Panc1 (cell line): ENCODE data around the gene SHB. TPM values are rescaled to one million over a fixed set of nuclear protein-coding genes. Genes with fewer than 3 reads are reported as not detected.

Experiments used
- ATAC-seq: fragments of 200-7000 bp; cut with Tn5 transposase; 2 replicates; pipeline ENCODE4 v1.9.1; 2020; ENCODE audit warnings: mild to moderate bottlenecking, moderate library complexity
- BruUV-seq: library from RNA; stranded (reverse); fragments of 400-500 nt; replicated peaks from 2 replicates; lab custom pipeline; 2021; lab: Mats Ljungman, UMichigan
- CTCF ChIA-PET: fragments of 300-600 bp; sonication (Branson Sonifier 250); formaldehyde crosslinking; loops from one replicate; lab custom pipeline; 2022; ENCODE audit warnings: antibody characterized with exemption; lab: Charles Lee
- POLR2A ChIA-PET: fragments of 300-600 bp; sonication (Branson Sonifier 250); formaldehyde crosslinking; loops from one replicate; lab custom pipeline; 2022; ENCODE audit warnings: antibody characterized with exemption; lab: Charles Lee
- DNase-seq: peaks from one replicate; pipeline ENCODE4 v3.0.0-alpha.2; 2010; ENCODE audit warnings: low read depth, low spot score
- H3K27ac ChIP-seq: 2 replicates; pipeline ENCODE4 v1.5.1; 2011; ENCODE audit warnings: mild to moderate bottlenecking, low read length, inconsistent platforms
- H3K27me3 ChIP-seq: fragments of 200-500 bp; sonication (Bioruptor generic); 2 replicates; pipeline ENCODE4 v1.6.0; 2014; ENCODE audit warnings: low read length, inconsistent platforms; ENCODE audit not compliant: control insufficient read depth, insufficient read depth
- H3K36me3 ChIP-seq: fragments of 200-500 bp; sonication (Bioruptor generic); 2 replicates; pipeline ENCODE4 v1.5.1; 2014; ENCODE audit warnings: inconsistent platforms, mild to moderate bottlenecking, low read length, moderate library complexity; ENCODE audit not compliant: control insufficient read depth, insufficient read depth
- H3K4me1 ChIP-seq: 2 replicates; pipeline ENCODE4 v1.5.1; 2011; ENCODE audit warnings: inconsistent platforms, mild to moderate bottlenecking, low read length, moderate library complexity; ENCODE audit not compliant: control insufficient read depth, insufficient read depth
- H3K4me3 ChIP-seq, 2 experiments: 2 replicates each; pipeline ENCODE4 v1.5.1; 2011 to 2012; ENCODE audit warnings: low read depth in 2 of 2, low read length in 2 of 2, mild to moderate bottlenecking in 2 of 2, inconsistent platforms in 1 of 2, moderate library complexity in 1 of 2
- H3K9me3 ChIP-seq: fragments of 200-500 bp; sonication (Bioruptor generic); 2 replicates; pipeline ENCODE4 v1.5.1; 2014; ENCODE audit warnings: low read depth, mild to moderate bottlenecking, inconsistent platforms, low read length, moderate library complexity; ENCODE audit not compliant: control insufficient read depth, insufficient read depth
- CTCF ChIP-seq: fragments of 450-650 bp; IDR thresholded peaks from 2 replicates; pipeline ENCODE4 v1.5.1; 2017; ENCODE audit warnings: mild to moderate bottlenecking
- POLR2AphosphoS5 ChIP-seq: IDR thresholded peaks from 2 replicates; pipeline ENCODE4 v1.6.1; 2012; ENCODE audit warnings: mild to moderate bottlenecking, low read depth, low read length, moderate library complexity
- REST ChIP-seq, 2 experiments: IDR thresholded peaks; 2 replicates each; pipeline ENCODE4 v1.6.1; 2011 to 2012; ENCODE audit warnings: low read depth in 2 of 2, control low read depth in 1 of 2, low read length in 1 of 2, mild to moderate bottlenecking in 1 of 2, moderate library complexity in 1 of 2; ENCODE audit not compliant: insufficient read depth in 1 of 2
- SIN3A ChIP-seq: IDR thresholded peaks from 2 replicates; pipeline ENCODE4 v1.6.1; 2012; ENCODE audit warnings: low read depth, mild to moderate bottlenecking, low read length, moderate library complexity, borderline replicate concordance; ENCODE audit not compliant: insufficient read depth
- TCF7L2 ChIP-seq: IDR thresholded peaks from 2 replicates; pipeline ENCODE4 v1.6.1; 2011; ENCODE audit warnings: mild to moderate bottlenecking, low read depth, low read length, inconsistent platforms
- in situ Hi-C: cut with HindIII; loops from 2 replicates; pipeline ENCODE4 v1.10.0; 2016; ENCODE audit warnings: low sequenced_read_pairs, low pct_unique_long_range_greater_than_20kb
- intact Hi-C: fragments of 100-400 bp; cut with micrococcal nuclease; formaldehyde crosslinking; loops from one replicate; pipeline ENCODE4 v1.10.0; 2022; ENCODE audit not compliant: unreplicated experiment
- total RNA-seq: library from RNA; stranded (reverse); gene quantifications from one replicate; pipeline ENCODE4 v1.2.1, GENCODE V29; 2021; ENCODE audit not compliant: unreplicated experiment

Gene SHB
- total RNA-seq, 1 experiment from 2014 or later: 59.9 TPM

- Histone ChIP-seq H3K9me3 (no peaks in the 10 kb centered on the region), H3K4me3 (no peak overlapping the region), H3K27me3 (no peaks in the 10 kb centered on the region), H3K4me1 (peaks cover 84% of the 10 kb centered on the region), H3K27ac (peak overlapping the region; percentile 92), H3K36me3 (peaks cover 2% of the 10 kb centered on the region; the same call in 1 of the 2 replicates)
- no peak for DNase-seq
- BruUV-seq: no TSS peak
- in situ Hi-C loops (no loop called here), intact Hi-C loops (loop anchor here (5.0 kb wide), 1 partner anchor 49 kb away; the partner anchor contains the start of gene SHB)
- CTCF ChIA-PET: interaction anchor here (0.6 kb wide), 1 partner anchor 44 kb away, joined by 3 read pairs; no protein-coding TSS in a partner anchor
- POLR2A ChIA-PET: no interaction called here
- no peak for ATAC-seq
- no peak for TF ChIP-seq CTCF
These were observed 50.6 kb downstream of the SHB start for GRCh38 chr9:38018241-38018957.

- POLR2A ChIA-PET: no interaction called here
These were observed 51.2 kb downstream of the SHB start for GRCh38 chr9:38017885-38018186.

More at GRCh38 chr9:38017885-38018186, 51.2 kb downstream of the SHB start:
- BruUV-seq: no TSS peak
- H3K27me3 ChIP-seq: no peaks in the 10 kb centered on the region
- in situ Hi-C loops (no loop called here), intact Hi-C loops (loop anchor here (5.0 kb wide), 1 partner anchor 49 kb away; the partner anchor contains the start of gene SHB)
- DNase-seq (no peak), ATAC-seq (no peak)
- CTCF ChIA-PET: interaction anchor here (0.6 to 1.1 kb wide), 2 partner anchors 36 to 45 kb away, joined by 3 to 4 read pairs; no protein-coding TSS in a partner anchor
- H3K4me3 ChIP-seq: 0 out of 4 replicates have a peak overlapping the region, but pooled peaks of 1 of the 2 experiments have one; percentile 6
- no peaks in the 10 kb centered on the region for H3K9me3 ChIP-seq
- TF ChIP-seq REST (IDR thresholded peaks at IDR 0.05; ENCODE audit: insufficient read depth in 1 of 2, low read depth in 2 of 2, low read length in 1 of 2) (no peak), SIN3A (no peak), POLR2AphosphoS5 (no peak), TCF7L2 (no peak), CTCF (no peak)
- peaks cover 2% of the 10 kb centered on the region; the same call in 1 of the 2 replicates for H3K36me3 ChIP-seq
- H3K27ac ChIP-seq: peak overlapping the region; percentile 92
- peaks cover 79% of the 10 kb centered on the region for H3K4me1 ChIP-seq
